HG02763 (cell line): ENCODE data around the gene SAE1.
A peak's percentile ranks its signal among the peaks of the same experiment; 100 is the strongest.
"Not testable (repeated sequence)": the region's sequence is repeated elsewhere in the genome, so short reads cannot be mapped to it uniquely, and the experiment has no call there.

ENCODE experiments used
- ATAC-seq: cut with Tn5 transposase; IDR thresholded peaks from one replicate; pipeline ENCODE4 v1.9.1; 2021; ENCODE audit warnings: mild to moderate bottlenecking, moderate library complexity; ENCODE audit not compliant: unreplicated experiment

Gene SAE1

GRCh38 chr19:47130589-47131227, at the start of gene SAE1:
TSS of gene SAE1 (plus strand) at chr19:47130835. CDS start at chr19:47130931, 96 bp downstream.
- peak; percentile 86 for ATAC-seq

- no peak for ATAC-seq
Measured at GRCh38 chr19:47081095-47081494, 49.5 kb upstream of the SAE1 start.

GRCh38 chr19:47082493-47082892, 48.1 kb upstream of the SAE1 start:
- no peak for ATAC-seq

DNA sequence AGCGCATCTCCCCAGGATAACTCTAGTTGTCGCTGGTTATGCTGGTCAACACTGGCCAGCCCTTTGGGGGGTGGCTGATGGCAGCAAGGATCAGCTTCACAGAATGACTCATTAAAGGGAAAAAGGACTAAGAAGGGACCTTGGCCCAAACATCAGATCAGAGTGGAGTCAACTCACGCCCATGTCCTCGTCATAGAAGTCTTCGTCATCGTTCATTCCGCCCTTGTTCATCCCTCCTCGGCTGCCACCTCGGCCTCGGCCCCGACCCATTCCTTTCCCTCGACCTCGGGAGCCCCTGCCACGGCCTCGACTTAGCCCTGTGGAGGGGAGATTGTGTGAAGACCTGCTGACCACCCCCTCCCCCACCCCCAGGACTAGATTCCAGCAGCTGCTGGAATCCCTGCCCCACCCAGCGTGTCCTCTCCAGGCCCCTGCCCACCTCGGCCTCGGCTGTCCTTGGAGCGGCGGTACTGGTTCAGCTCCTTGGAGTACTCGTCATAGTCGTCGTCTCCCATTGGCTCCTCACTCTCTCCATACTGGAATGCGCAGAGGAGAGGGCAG, 45.7 kb upstream of the SAE1 start:
- no peak for ATAC-seq

DNA sequence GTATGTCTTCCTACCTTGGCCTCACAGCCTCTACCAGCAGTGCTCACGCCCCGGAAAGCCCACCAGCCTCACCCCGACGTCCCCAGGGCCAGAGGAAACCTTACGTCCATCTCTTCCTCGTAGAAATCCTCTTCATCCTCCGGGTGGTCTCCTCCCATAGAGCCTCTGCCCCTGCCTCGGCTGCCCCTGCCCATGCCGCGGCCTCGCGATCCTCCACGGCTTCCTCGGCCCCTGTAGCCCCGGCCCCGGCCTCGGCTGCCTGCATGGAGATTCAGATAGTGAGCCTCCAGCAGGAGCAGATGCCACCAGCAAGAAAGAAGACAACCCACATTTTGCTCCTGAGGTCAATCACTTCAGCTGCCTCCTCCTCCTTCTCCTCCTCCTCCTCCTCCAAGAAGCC, 44.4 kb upstream of the SAE1 start:
- ATAC-seq, result no peak

- no peak for ATAC-seq
Measured at GRCh38 chr19:47089767-47090350, 40.8 kb upstream of the SAE1 start.

- no peak for ATAC-seq
Measured at GRCh38 chr19:47093254-47093653, 37.4 kb upstream of the SAE1 start.

DNA sequence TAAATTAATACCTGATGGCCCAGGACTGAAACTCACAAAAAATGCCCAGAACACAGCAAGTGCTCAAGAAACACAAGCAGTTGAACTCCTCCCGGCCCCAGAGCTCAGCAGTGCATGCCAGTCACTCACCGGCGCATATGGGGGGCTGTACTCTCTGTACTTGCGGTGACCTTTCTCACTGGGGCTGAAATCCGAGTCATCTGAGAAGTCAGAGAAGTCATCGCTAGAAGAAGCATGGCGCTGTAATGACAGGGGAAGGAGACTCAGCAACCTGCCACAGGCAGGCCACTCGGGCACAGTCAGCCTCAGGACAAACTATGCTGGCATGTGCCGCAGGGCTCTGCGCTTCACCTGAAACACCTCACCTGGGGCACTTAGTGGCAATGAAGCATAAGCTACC, 36.8 kb upstream of the SAE1 start:
- no peak for ATAC-seq

DNA sequence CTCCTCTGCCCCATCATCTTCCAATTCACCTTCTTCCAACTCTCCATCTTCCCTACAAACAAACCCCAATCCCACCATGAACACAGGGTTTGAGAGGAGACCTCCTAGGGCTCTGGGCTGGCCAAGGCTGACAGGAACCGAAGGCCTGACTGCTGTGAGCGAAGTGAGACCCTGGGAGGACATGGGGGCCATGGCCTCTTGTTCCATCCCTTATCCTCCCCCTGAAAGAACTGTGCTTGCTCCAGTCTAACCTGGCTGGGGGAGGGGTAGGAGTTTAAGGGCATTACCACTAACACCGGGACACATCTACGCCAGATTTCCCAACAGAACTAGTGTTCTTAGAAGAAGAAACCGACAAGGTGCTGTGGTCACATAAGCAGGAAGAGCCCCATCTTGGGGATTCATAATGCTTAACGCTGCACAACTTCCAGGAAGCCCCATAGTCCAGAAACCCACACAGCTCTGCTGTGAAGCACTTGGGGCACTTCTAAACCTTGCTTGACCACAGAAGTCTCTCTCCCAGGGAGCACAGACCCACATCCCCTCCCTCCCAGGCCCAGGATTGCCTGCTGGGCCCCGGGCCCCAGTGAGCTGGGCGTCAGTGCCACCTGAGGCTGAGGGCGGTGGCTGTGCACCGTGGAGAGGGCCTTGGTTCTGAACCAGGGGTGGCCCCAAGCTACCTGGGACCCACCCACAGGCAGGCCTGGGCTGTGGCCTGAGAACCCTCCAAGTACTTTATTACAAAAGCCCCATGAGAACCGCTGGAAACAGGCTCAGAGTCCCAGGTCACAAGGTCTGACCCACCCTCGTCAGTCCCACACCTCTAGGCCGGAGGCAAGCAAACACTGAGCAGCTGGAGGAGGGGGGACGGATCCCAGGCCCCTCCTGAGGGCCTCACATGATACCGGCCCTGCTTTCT, 35.8 kb upstream of the SAE1 start:
- no peak for ATAC-seq

GRCh38 chr19:47095476-47096099, 35.0 kb upstream of the SAE1 start:
- ATAC-seq, result no peak

DNA sequence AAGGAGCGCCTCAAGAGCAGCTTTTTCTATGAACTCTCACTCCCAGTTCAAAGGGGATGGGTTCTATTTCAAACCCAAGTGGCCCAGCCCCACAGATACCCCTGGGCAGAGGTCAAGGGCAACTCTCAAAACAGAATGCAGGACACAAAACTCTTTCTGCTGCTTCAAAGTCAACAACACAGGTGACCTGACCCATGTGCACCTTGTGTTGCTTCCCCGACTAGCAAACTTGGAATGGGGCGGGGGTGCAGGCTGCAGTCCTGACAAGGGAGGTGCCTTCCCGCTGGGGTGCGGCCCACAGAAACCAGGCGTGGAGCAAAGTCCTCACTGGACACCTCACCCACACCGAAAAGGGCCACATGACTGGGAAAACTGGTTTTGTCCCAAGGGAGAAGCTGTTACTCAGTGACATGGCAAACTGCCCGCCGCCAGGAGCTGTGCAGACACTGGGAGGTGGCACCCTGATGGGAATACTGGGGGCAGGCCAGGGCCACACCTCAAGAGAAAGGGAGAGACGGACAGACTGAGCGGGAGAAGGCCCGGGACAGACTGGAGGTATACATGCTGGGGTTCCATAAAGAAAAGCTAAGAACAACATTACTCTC, 34.4 kb upstream of the SAE1 start:
- ATAC-seq, result no peak

GRCh38 chr19:47096721-47097120, 33.9 kb upstream of the SAE1 start:
- ATAC-seq, result no peak

GRCh38 chr19:47097396-47098201, 33.0 kb upstream of the SAE1 start:
- no peak for ATAC-seq

DNA sequence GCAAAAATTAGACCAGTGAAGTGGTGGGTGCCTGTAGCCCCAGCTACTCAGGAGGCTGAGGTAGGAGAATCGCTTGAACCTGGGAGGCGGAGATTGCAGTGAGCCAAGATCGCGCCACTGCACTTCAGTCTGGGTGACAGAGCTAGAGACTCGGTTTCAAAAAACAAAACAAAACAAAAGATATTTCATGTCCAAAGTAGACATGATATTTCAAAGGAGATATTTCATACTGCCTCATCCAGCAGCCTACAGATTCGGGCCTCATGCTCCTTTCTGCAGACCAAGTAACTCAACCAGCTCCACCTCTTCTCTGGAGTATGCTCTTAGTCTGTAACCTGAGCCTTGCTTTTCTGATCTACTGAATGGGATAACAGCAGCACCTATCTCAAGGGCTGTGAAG, 32.0 kb upstream of the SAE1 start:
- no peak for ATAC-seq

- ATAC-seq, result no peak
Measured at GRCh38 chr19:47099576-47100050, 31.0 kb upstream of the SAE1 start.

- no peak for ATAC-seq
Measured at GRCh38 chr19:47100290-47100689, 30.3 kb upstream of the SAE1 start.

GRCh38 chr19:47101116-47101515, 29.5 kb upstream of the SAE1 start:
- ATAC-seq, result not testable (repeated sequence)

DNA sequence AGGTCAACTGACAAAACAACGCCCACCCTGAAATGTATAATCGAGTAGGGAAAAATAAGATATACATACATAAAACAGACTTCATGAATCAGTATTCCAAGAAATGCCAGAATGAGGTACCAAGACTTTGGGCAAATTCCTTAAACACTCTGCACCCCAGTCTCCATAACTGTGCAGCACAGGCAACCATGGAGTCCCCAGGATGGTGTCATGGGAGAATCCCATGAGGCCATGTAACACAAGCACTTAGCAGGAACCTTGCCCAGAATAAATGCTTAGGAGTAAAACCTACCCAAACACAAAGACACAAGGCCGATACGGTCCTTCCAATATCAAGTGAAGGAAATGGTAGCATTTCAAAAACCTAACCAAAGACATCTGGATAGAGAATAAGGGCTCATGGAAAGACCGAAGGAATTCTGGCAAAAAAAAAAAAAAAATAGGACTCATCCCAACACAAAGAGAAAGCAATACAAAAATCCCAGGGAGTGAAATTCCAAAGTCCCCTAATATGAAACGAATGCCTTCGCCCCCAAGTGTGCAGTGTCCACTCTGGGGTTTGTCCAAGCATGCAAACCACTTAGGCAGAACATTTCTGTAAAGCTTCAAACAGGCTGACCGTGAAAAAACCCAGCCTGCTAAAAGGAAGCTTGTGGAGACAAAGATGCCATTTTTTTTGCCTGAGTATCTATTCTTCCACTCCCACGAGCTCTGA, 28.1 kb upstream of the SAE1 start:
- no peak for ATAC-seq

DNA sequence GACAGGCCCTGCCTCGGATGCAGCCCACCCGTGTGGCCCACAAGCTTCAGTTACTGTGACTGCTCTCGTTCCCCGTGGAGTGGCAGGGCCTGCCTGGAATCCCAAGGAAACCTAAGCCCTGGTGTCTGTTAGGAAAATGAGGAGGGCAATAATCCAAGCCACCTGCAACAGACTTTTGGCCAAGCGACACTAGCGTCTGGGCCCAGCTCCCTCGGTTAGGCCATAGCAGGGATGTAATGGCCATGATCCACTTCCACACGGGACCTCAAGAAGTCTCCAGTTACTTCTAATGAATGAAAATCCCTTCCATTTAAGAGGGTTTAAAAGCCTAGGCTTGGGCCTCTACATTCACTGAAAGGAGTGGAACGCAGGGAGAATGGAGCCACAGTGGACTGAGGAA, 26.0 kb upstream of the SAE1 start:
- ATAC-seq, result no peak
